Colonic mucosa (tissue), 4 donors: ENCODE measurements around the gene ZFAND3. TPM values are rescaled to one million over a fixed set of nuclear protein-coding genes. Genes with fewer than 3 reads are reported as not detected.

Source experiments
- DNase-seq: peaks from one replicate; pipeline ENCODE4 v3.0.0-alpha.2; 2020
- H3K27ac ChIP-seq: fragments of 200-600 bp; one replicate; pipeline ENCODE4 v1.8.0; 2021
- H3K27me3 ChIP-seq: fragments of 200-600 bp; one replicate; pipeline ENCODE4 v1.8.0; 2021
- H3K36me3 ChIP-seq: fragments of 200-600 bp; one replicate; pipeline ENCODE4 v1.8.0; 2021
- H3K4me1 ChIP-seq: fragments of 200-600 bp; one replicate; pipeline ENCODE4 v1.8.0; 2021; ENCODE audit warnings: mild to moderate bottlenecking
- H3K4me3 ChIP-seq: fragments of 200-600 bp; one replicate; pipeline ENCODE4 v1.8.0; 2021
- H3K9ac ChIP-seq, 2 donors: one replicate each; pipeline ENCODE4 v1.7.0; 2013; ENCODE audit warnings: control low read depth in 2 of 2, low read depth in 2 of 2, low read length in 2 of 2
- H3K9me3 ChIP-seq: fragments of 200-600 bp; one replicate; pipeline ENCODE4 v1.8.0; 2021
- intact Hi-C: fragments of 100-400 bp; cut with DNase I; formaldehyde crosslinking; loops from one replicate; pipeline ENCODE4 v1.14.1; 2022
- total RNA-seq, 2 donors: library from RNA; stranded (reverse); fragmentation: NEBNext Ultra II Directional in 1 of 2; extraction: Animal tissue kit (Norgen Biotek cat#: 25700) in 1 of 2; gene quantifications; one replicate each; pipeline ENCODE4 v1.2.1, GENCODE V29; 2021
- TF ChIP-seq, protein P1 (sequence below): fragments of 200-600 bp; IDR thresholded peaks from one replicate; pipeline ENCODE4 v1.8.0; 2022; ENCODE audit warnings: antibody characterized with exemption, mild to moderate bottlenecking
- donor health status: healthy.
- donor health status: DM: no; HTN: no; CAD: no.
- donor health status: DM: no; HTN: no; CAD: no.

Gene ZFAND3
- total RNA-seq, 2 donors from 2014 or later: 42.0 to 96.8 TPM

DNA sequence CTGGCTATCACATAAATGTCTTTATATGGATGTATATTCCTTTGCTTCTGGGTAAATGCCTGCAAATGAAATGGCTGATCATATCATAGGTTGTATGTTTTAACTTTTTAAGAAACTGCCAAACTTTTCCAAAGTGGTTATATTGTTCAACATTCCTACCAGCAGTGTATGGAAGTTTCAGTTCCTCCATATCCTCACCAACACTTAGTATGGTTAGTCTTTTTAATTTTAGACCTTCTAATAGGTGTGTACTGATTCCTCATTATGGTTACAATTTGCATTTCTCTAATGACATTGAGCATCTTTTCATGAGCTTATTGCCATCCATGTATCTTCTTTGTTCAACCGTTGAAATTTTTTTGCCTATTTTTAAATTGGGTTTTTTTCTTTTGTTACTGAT lies 155.4 kb downstream of the ZFAND3 start:
- no peak overlapping the region for H3K9ac ChIP-seq
- intact Hi-C loops: no loop called here
- H3K4me3 ChIP-seq: no peak overlapping the region
- TF ChIP-seq, protein P1, sequence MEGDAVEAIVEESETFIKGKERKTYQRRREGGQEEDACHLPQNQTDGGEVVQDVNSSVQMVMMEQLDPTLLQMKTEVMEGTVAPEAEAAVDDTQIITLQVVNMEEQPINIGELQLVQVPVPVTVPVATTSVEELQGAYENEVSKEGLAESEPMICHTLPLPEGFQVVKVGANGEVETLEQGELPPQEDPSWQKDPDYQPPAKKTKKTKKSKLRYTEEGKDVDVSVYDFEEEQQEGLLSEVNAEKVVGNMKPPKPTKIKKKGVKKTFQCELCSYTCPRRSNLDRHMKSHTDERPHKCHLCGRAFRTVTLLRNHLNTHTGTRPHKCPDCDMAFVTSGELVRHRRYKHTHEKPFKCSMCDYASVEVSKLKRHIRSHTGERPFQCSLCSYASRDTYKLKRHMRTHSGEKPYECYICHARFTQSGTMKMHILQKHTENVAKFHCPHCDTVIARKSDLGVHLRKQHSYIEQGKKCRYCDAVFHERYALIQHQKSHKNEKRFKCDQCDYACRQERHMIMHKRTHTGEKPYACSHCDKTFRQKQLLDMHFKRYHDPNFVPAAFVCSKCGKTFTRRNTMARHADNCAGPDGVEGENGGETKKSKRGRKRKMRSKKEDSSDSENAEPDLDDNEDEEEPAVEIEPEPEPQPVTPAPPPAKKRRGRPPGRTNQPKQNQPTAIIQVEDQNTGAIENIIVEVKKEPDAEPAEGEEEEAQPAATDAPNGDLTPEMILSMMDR: no peak
- no peak overlapping the region for H3K27ac ChIP-seq
- no peak for DNase-seq
- H3K36me3 ChIP-seq: no peaks in the 10 kb centered on the region
- H3K27me3 ChIP-seq: no peaks in the 10 kb centered on the region
- H3K4me1 ChIP-seq: no peaks in the 10 kb centered on the region
- H3K9me3 ChIP-seq: no peaks in the 10 kb centered on the region

DNA sequence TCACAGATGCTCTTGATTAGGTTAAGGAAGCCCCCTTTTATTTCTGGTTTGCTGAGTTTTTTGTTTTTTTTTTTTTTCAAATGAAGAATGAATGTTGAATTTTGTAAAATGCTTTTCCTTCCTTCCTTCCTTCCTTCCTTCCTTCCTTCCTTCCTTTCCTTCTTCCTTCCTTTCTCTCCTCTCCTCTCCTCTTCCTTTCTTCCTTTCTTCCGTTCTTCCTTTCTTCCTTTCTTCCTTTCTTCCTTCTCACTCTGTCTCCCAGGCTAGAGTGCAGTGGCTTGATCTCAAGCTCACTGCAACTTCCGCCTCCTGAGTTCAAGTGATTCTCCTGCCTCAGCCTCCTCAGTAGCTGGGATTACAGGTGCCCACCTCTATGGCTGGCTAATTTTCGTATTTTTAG lies 158.2 kb downstream of the ZFAND3 start:
- H3K27me3 ChIP-seq: no peaks in the 10 kb centered on the region
- no peak for DNase-seq
- no peaks in the 10 kb centered on the region for H3K36me3 ChIP-seq
- H3K9ac ChIP-seq: no peak overlapping the region
- H3K9me3 ChIP-seq: no peaks in the 10 kb centered on the region
- H3K4me3 ChIP-seq: no peak overlapping the region
- H3K27ac ChIP-seq: no peak overlapping the region
- no peaks in the 10 kb centered on the region for H3K4me1 ChIP-seq
- intact Hi-C loops: no loop called here
- TF ChIP-seq, protein P1: no peak

DNA sequence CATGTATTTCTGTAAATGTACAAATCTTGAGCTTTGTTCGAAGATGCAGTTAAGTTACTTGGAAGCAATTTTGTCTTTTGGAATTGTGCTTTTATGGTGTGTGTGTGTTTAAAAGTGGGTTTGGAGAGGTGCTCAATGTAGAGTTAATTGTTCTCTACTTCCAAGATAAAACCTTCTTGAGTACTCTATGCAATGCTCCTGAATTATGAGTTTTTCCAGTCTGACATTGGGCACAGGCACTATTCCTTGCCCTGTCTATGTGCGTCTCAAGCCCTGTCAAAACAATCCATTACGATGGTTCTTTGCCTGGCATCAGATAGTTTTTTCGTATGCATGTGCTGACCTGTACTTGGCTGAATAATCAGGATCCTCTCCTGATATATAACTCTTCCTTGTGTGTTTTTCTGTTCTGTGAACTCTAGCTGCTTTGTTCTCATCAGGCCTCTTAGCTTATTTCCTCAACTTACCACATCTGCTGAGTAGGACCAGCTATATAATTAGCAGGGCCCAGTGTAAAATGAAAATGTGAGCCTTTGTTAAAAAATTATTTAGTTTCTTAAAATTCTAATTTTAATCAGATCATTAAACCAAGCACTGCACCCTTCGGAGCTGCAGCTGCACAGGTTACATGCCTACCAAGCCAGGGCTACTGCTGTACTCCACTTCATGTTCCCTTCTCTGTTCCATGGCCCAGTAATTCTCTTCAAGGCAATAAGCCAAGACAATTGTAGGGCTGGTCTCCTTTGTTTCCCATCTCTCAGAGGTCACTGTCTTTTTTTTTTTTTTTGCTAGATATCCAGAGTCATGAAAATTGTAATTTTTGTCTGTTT lies 160.1 kb downstream of the ZFAND3 start:
- no peaks in the 10 kb centered on the region for H3K36me3 ChIP-seq
- H3K4me3 ChIP-seq: no peak overlapping the region
- DNase-seq: no peak
- no peaks in the 10 kb centered on the region for H3K9me3 ChIP-seq
- no peaks in the 10 kb centered on the region for H3K4me1 ChIP-seq
- no peak overlapping the region for H3K9ac ChIP-seq
- intact Hi-C loops: no loop called here
- TF ChIP-seq, protein P1: no peak
- no peaks in the 10 kb centered on the region for H3K27me3 ChIP-seq
- no peak overlapping the region for H3K27ac ChIP-seq

DNA sequence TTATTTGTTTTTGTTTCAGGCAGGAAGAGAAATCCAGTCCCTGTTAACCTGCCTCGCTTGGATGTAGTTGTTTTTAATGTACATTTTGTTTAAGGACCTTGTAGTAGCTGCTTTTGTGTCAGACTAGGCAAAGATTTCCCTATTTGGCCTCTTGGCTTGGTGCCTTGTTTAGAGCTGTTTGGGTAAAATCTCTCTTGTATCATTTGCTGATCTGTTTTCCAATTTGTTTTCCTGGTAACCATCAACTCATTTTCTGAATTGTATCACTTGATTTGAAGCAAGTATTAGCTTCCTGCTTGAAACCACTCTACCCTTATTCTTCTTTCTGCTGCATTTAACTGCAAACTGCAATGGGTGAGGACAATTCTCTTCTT lies 160.7 kb downstream of the ZFAND3 start:
- Histone ChIP-seq H3K9ac (no peak overlapping the region), H3K4me3 (no peak overlapping the region), H3K4me1 (no peaks in the 10 kb centered on the region), H3K9me3 (no peaks in the 10 kb centered on the region), H3K27me3 (no peaks in the 10 kb centered on the region), H3K27ac (no peak overlapping the region), H3K36me3 (no peaks in the 10 kb centered on the region)
- intact Hi-C loops: no loop called here
- TF ChIP-seq, protein P1: no peak
- DNase-seq: no peak

DNA sequence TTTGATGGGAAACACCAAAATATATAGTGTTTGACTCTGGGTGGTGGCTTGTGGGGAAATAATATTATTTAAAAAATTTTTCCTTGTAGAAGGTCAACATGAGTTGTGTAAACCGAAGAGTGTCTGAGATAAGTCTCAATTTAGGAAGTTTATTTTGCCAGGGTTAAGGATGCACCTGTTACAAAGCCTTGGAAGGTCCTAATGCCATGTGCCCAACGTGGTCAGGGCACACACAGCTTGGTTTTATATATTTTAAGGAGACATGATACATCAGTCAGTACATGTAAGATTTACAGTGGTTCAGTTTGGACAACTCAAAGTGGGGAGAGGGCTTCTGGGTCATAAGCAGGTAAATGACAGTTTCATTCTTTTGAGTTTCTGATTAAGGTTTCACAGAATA lies 162.1 kb downstream of the ZFAND3 start:
- H3K4me1 ChIP-seq: no peaks in the 10 kb centered on the region
- no peak for DNase-seq
- no peaks in the 10 kb centered on the region for H3K36me3 ChIP-seq
- H3K9me3 ChIP-seq: no peaks in the 10 kb centered on the region
- intact Hi-C loops: no loop called here
- H3K27ac ChIP-seq: no peak overlapping the region
- H3K9ac ChIP-seq: no peak overlapping the region
- no peaks in the 10 kb centered on the region for H3K27me3 ChIP-seq
- TF ChIP-seq, protein P1: no peak
- no peak overlapping the region for H3K4me3 ChIP-seq
